ENCODE data around the gene ARHGAP18.

DNA sequence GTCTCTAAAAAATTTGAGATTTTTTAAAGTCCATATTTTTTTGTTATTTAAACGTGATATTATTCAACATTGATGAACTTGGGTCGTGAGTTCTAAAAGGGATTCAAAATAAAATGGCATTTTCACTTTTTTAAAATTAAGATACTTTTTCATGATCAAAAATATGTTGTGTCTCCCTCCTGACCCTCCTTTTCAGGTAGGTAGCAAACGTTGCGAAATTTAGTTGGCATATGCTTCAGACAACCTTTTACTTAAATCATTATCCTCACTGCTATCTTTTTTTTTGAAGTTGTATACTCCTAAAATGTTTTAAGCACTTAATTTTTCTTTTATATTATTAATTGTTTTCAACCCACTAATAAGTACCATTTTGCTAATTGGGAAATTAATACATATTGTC, 133.5 kb downstream of the ARHGAP18 start:
- TF ChIP-seq, protein P1, sequence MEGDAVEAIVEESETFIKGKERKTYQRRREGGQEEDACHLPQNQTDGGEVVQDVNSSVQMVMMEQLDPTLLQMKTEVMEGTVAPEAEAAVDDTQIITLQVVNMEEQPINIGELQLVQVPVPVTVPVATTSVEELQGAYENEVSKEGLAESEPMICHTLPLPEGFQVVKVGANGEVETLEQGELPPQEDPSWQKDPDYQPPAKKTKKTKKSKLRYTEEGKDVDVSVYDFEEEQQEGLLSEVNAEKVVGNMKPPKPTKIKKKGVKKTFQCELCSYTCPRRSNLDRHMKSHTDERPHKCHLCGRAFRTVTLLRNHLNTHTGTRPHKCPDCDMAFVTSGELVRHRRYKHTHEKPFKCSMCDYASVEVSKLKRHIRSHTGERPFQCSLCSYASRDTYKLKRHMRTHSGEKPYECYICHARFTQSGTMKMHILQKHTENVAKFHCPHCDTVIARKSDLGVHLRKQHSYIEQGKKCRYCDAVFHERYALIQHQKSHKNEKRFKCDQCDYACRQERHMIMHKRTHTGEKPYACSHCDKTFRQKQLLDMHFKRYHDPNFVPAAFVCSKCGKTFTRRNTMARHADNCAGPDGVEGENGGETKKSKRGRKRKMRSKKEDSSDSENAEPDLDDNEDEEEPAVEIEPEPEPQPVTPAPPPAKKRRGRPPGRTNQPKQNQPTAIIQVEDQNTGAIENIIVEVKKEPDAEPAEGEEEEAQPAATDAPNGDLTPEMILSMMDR (IDR thresholded peaks at IDR 0.05; ENCODE audit: low read depth, low read length, poor library complexity, severe bottlenecking) = no peak
- no peak for TF ChIP-seq EZH2phosphoT487 (IDR thresholded peaks at IDR 0.05; ENCODE audit: borderline replicate concordance, low read length)
